K562 (cell line): Measurements from ENCODE around the gene FEV. TPM values are rescaled to one million over a fixed set of nuclear protein-coding genes. Genes with fewer than 3 reads are reported as not detected.

Source experiments
- ASH1L ChIP-seq: fragments of 450-650 bp; IDR thresholded peaks from 2 replicates; pipeline ENCODE4 v1.6.1; 2018; ENCODE audit warnings: borderline replicate concordance, mild to moderate bottlenecking, low read depth; ENCODE audit not compliant: partially characterized antibody
- DPF2 ChIP-seq: fragments of 450-650 bp; IDR thresholded peaks from 2 replicates; pipeline ENCODE4 v1.6.1; 2016
- FIP1L1 ChIP-seq: fragments of 200-400 bp; formaldehyde crosslinking; IDR thresholded peaks from 2 replicates; pipeline ENCODE4 v1.6.1; 2018; ENCODE audit warnings: mild to moderate bottlenecking, low read depth, low read length; ENCODE audit not compliant: poor library complexity, severe bottlenecking
- FUS ChIP-seq: fragments of 200-400 bp; formaldehyde crosslinking; optimal IDR thresholded peaks from 2 replicates; pipeline ENCODE3; 2017; ENCODE audit warnings: low read depth, low read length
- KAT8 ChIP-seq: fragments of 450-650 bp; IDR thresholded peaks from 2 replicates; pipeline ENCODE4 v1.6.1; 2016; ENCODE audit warnings: low read depth, mild to moderate bottlenecking
- NR2C2 ChIP-seq, 2 experiments: fragments of 200-800 bp in 1 of 2; sonication (Bioruptor generic) in 1 of 2; sonication (generic) in 1 of 2; formaldehyde crosslinking in 1 of 2; IDR thresholded peaks; 2 replicates each; pipeline versions ENCODE4 v1.6.1 to v1.8.0; 2016 to 2022; ENCODE audit warnings: mild to moderate bottlenecking in 1 of 2, missing compliant biosample characterization in 1 of 2, missing genetic modification characterization in 1 of 2, missing genetic modification reagents in 1 of 2
- SMAD2 ChIP-seq: fragments of 150-350 bp; IDR thresholded peaks from 2 replicates; pipeline ENCODE4 v1.6.1; 2014; ENCODE audit warnings: low read depth, mild to moderate bottlenecking, low read length
- THRA ChIP-seq: fragments of 450-650 bp; IDR thresholded peaks from 2 replicates; pipeline ENCODE4 v1.6.1; 2017; ENCODE audit warnings: mild to moderate bottlenecking, moderate library complexity
- ZNF354B ChIP-seq: fragments of 250-450 bp; sonication (Bioruptor Pico); IDR thresholded peaks from 2 replicates; pipeline ENCODE4 v1.4.0; 2020
- ZNF444 ChIP-seq: fragments of 250-450 bp; sonication (Bioruptor Pico); IDR thresholded peaks from 2 replicates; pipeline ENCODE4 v1.4.0; 2020; ENCODE audit warnings: mild to moderate bottlenecking, moderate library complexity
- ZNF449 ChIP-seq: fragments of 250-450 bp; sonication (Bioruptor Pico); IDR thresholded peaks from 2 replicates; pipeline ENCODE4 v1.8.0; 2022; ENCODE audit warnings: moderate library complexity, mild to moderate bottlenecking, inconsistent platforms
- polyA plus RNA-seq, 8 experiments: library from polyadenylated mRNA; depleted of rRNA in 4 of 8; stranded (reverse) in 5 of 8; unstranded in 3 of 8; fragments of >200 nt; fragmentation: Nextera tagmentation in 2 of 8; fragmentation: Illumina TruSeq in 1 of 8; extraction: Ambion mirVana in 2 of 8; extraction: Trizol in 1 of 8; gene quantifications; 2 replicates each; pipeline versions ENCODE4 v1.2.1 to v1.2.3, GENCODE V29; 2011 to 2014; ENCODE audit warnings: inconsistent platforms in 1 of 8, missing spikeins in 1 of 8
- total RNA-seq, 7 experiments: library from RNA; depleted of rRNA in 6 of 7; stranded (reverse); fragments of >200 nt in 6 of 7; fragmentation: Illumina TruSeq in 2 of 7; extraction: Trizol in 2 of 7; gene quantifications; 2 replicates each; pipeline versions ENCODE4 v1.2.1 to v1.2.3, GENCODE V29; 2011 to 2021; ENCODE audit warnings: low replicate concordance in 1 of 7
- TF ChIP-seq, protein P1 (sequence below): sonication (generic); IDR thresholded peaks from 2 replicates; pipeline ENCODE4 v1.6.1; 2016
- TF ChIP-seq, protein P2 (sequence below): sonication (generic); formaldehyde crosslinking; IDR thresholded peaks from 2 replicates; pipeline ENCODE4 v1.8.0; 2022; ENCODE audit warnings: mild to moderate bottlenecking, low read depth, missing genetic modification reagents

FEV gene
- total and polyA plus RNA-seq, 9 of the 15 experiments (the other 6 are each of a cell fraction or from before 2014, with no cell fraction given) = 0.08 to 1.6 (median 0.62) TPM; not detected in 1

DNA sequence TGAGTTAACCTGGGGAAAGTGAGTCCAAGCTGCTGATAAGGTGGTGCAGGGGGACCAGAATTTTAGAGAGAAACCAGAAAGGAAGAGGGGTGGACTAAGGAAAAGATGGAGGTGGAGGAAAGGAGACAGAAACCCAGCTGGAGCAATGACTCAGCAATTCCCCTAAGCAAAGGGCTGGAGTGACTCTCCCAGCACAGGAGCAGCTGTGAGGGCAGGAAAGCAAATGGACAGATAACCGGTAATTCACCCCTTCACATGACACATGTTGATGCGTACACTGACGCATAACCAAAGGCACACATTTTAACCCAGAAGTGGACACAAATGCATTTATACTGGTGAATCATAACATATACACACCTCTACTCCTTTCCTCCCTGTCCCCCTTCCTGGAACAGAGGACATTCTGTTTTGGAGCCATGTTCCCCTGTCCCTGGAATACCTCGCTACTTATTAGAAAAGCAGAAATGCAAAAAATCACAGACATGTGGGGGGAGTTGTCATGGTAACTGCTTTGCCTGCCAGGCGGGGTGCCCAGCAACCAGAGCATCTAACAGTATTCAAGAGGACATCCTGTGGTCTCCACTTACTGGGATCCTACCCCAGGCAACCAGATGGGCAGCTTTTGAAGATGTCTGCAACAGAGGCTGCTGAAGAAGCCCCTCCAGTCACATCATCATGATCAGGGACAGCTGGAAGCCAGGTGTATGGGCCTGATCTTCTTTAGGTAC, 20.8 kb downstream of the FEV start (continued):
- TF ChIP-seq ZNF354B (CRISPR knock-in tag) (no peak), DPF2 (peak; percentile 41; the same call in 1 of the 2 replicates), FUS (no peak), NR2C2 (CRISPR knock-in tag; IDR thresholded peaks at IDR 0.05) (no peak), NR2C2 (tag; IDR thresholded peaks at IDR 0.05) (peak; percentile 22; the same call in 1 of the 2 replicates), ZNF444 (CRISPR knock-in tag) (no peak), SMAD2 (no peak), ASH1L (no peak), KAT8 (no peak), ZNF449 (no peak), THRA (no peak), FIP1L1 (no peak)
- TF ChIP-seq, protein P1, sequence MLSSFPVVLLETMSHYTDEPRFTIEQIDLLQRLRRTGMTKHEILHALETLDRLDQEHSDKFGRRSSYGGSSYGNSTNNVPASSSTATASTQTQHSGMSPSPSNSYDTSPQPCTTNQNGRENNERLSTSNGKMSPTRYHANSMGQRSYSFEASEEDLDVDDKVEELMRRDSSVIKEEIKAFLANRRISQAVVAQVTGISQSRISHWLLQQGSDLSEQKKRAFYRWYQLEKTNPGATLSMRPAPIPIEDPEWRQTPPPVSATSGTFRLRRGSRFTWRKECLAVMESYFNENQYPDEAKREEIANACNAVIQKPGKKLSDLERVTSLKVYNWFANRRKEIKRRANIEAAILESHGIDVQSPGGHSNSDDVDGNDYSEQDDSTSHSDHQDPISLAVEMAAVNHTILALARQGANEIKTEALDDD = no peak
- TF ChIP-seq, protein P2, sequence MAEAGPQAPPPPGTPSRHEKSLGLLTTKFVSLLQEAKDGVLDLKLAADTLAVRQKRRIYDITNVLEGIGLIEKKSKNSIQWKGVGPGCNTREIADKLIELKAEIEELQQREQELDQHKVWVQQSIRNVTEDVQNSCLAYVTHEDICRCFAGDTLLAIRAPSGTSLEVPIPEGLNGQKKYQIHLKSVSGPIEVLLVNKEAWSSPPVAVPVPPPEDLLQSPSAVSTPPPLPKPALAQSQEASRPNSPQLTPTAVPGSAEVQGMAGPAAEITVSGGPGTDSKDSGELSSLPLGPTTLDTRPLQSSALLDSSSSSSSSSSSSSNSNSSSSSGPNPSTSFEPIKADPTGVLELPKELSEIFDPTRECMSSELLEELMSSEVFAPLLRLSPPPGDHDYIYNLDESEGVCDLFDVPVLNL (CRISPR knock-in tag) = no peak
